HG03135 (cell line): ENCODE measurements around the gene GOT1.
A peak's percentile ranks its signal among the peaks of the same experiment; 100 is the strongest.

Experiments
- ATAC-seq: cut with Tn5 transposase; IDR thresholded peaks from one replicate; pipeline ENCODE4 v1.9.1; 2021; ENCODE audit warnings: mild to moderate bottlenecking, moderate library complexity; ENCODE audit not compliant: unreplicated experiment

The GOT1 gene

GRCh38 chr10:99430451-99431189, at the start of gene GOT1:
Gene GOT1 (minus strand): TSS chr10:99430624. CDS start chr10:99430565, 59 bp downstream.
- peak; percentile 94 for ATAC-seq

- no peak for ATAC-seq
Observed at GRCh38 chr10:99470327-99470726, 39.9 kb upstream of the GOT1 start.

- ATAC-seq = no peak
Observed at GRCh38 chr10:99467236-99467999, 37.0 kb upstream of the GOT1 start.

- ATAC-seq = no peak
Observed at GRCh38 chr10:99466632-99467223, 36.3 kb upstream of the GOT1 start.

GRCh38 chr10:99461230-99461629, 30.8 kb upstream of the GOT1 start:
- no peak for ATAC-seq

- no peak for ATAC-seq
Observed at GRCh38 chr10:99460070-99460469, 29.6 kb upstream of the GOT1 start.

GRCh38 chr10:99459217-99459616, 28.8 kb upstream of the GOT1 start:
- ATAC-seq = no peak

GRCh38 chr10:99457813-99458212, 27.4 kb upstream of the GOT1 start:
- no peak for ATAC-seq

- ATAC-seq = no peak
Observed at GRCh38 chr10:99456931-99457288, 26.5 kb upstream of the GOT1 start.

- no peak for ATAC-seq
Observed at GRCh38 chr10:99456207-99456930, 25.9 kb upstream of the GOT1 start.

GRCh38 chr10:99451981-99452380, 21.6 kb upstream of the GOT1 start:
- no peak for ATAC-seq

GRCh38 chr10:99451499-99451788, 21.0 kb upstream of the GOT1 start:
- no peak for ATAC-seq

GRCh38 chr10:99450624-99451498, 20.4 kb upstream of the GOT1 start:
- no peak for ATAC-seq

GRCh38 chr10:99450156-99450555, 19.7 kb upstream of the GOT1 start:
- ATAC-seq = no peak

GRCh38 chr10:99449023-99449422, 18.6 kb upstream of the GOT1 start:
- no peak for ATAC-seq

- no peak for ATAC-seq
Observed at GRCh38 chr10:99444383-99445045, 14.1 kb upstream of the GOT1 start.

GRCh38 chr10:99443500-99443899, 13.1 kb upstream of the GOT1 start:
- no peak for ATAC-seq

GRCh38 chr10:99442394-99442793, 12.0 kb upstream of the GOT1 start:
- ATAC-seq = no peak

- no peak for ATAC-seq
Observed at GRCh38 chr10:99438890-99439289, 8.5 kb upstream of the GOT1 start.

- no peak for ATAC-seq
Observed at GRCh38 chr10:99435986-99436638, 5.7 kb upstream of the GOT1 start.
